NCI-H510A (cell line): ENCODE data around the gene TXNL4A.

ENCODE experiments used
- DNase-seq: peaks from one replicate; lab custom pipeline; 2025; lab: John Stamatoyannopoulos, UW

Gene TXNL4A

DNA sequence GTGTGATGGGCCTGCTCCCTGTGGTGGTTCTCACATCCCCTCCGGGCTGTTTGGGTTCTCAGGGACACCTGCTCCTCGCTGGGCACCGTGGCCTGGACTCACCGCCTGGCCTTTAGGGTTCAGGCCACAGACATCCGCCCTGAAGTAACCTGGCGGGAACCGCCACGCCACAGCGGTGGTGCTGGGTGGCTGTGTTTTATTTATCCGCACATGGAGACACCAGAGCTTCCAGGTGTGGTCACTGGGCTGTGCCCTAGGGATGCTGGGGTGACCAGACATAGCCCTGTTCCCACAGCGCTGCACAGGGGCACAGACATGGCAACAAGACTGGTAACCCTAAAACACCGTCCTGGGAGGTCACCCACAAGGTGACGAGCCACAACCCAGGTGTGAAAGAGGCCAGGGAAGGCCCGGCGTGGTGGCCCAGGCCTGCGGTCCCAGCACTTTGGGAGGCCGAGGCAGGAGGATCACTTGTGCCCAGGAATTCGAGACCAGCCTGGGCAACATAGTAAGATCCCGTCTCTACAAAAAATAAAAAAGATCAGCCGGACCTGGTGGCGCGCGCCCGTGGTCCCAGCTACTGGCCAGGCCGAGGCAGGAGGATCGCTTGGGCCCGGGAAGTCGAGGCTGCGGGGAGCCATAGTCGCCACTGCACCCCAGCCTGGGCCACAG lies 24.6 kb downstream of the TXNL4A start:
- DNase-seq: no peak

- DNase-seq: no peak
Measured at GRCh38 chr18:79962835-79963657, 25.3 kb downstream of the TXNL4A start.

GRCh38 chr18:79962311-79962710 lies 26.1 kb downstream of the TXNL4A start:
- DNase-seq: no peak

DNA sequence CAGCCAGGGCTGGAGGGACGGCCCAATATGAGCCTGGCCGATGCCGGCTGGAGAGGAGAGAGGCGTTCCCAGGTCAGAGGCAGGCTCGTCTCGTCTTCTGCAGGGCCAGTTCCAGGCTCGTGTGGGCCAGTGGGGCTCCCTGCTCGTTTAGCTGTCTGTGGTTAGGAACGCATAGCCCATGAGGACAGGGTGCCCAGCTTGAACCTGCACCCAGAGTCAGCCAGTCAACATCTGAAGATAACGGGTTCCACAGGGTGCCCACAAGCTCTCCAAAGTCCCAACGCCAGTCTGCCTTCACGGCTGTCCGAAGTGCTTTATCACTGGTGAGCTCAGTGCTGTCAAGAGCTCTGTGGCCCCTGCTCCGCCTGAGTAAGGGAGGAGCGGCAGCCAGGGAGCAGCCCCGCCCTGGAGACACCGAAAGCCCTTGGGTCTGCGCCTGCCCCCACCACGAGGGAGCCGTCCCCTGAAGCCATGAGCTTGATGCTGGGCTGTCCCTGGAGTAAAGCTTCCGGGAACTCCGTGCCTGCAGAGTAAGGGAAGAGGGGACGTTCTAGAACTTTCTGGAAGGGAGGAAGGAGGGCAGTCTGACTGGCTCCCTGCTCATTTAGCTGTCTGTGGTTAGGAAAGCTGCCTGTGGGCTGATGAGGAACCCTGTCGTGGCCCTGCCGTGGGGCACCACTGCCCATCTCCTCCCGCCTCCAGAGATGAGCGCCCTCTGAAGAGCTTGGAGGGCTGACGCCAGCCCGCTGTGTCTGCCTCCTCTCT lies 26.7 kb downstream of the TXNL4A start:
- no peak for DNase-seq

DNA sequence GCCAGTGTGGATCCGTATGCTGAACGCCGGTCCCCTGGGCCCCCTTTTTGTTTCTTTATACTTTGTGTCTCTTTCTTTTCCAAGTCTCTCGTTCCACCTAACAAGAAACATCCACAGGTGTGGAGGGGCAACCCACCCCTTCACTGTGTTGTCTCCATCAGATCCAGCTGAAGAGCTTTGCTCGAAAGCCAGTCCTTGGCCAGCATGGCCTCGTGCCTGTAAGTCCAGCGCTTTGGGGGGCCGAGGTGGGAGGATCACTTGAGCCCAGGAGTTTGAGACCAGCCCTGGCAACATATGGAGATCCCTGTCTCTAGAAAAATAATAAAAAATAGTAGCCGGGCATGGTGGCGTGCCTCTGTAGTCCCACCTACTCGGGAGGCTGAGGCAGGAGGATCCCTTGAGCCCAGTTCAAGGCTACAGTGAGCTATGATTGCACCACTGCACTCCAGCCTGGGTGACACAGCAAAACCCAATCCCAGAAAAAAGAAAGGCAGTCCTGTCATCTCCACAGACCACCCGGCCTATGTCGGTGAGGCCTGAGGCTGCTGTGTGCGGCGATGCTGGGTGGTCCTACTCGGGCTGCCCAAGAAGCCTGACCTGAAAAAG lies 27.3 kb downstream of the TXNL4A start:
- no peak for DNase-seq

DNA sequence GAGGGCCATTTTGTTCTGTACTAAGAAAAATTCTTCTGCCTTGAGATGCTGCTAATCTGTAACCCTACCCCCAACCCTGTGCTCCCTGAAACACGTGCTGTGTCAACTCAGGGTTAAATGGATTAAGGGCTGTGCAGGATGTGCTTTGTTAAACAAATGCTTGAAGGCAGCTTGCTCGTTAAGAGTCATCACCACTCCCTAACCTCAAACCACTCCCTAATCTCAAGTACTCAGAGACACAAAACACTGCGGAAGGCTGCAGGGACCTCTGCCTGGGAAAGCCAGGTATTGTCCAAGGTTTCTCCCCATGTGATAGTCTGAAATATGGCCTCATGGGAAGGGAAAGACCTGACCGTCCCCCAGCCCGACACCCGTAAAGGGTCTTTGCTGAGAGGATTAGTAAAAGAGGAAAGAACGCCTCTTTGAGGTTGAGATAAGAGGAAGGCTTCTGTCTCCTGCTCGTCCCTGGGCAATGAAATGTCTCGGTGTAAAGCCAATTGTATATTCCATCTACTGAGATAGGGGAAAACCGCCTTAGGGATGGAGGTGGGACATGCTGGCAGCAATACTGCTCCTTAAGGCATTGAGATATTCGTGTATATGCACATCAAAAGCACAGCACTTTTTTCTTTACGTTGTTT lies 28.1 kb downstream of the TXNL4A start:
- DNase-seq: peak; percentile 41

DNA sequence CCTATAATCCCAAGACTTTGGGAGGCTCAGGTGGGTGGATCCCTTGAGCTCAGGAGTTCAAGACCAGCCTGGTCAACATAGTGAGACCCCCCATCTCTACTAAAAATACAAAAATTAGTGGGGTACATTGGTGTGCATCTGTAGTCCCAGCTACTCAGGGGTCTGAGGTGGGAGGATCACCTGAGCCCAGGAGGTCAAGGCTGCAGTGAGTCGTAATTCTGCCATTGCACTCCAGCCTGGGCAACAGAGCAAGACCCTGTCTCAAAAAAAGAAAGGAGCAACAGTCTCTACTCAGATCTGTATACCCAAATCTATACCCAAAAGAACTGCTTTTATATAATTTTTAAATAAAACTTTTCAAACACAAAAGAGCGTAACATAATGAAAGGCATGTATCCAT lies 29.4 kb downstream of the TXNL4A start:
- DNase-seq: no peak

- no peak for DNase-seq
Measured at GRCh38 chr18:79956276-79956675, 32.1 kb downstream of the TXNL4A start.

DNA sequence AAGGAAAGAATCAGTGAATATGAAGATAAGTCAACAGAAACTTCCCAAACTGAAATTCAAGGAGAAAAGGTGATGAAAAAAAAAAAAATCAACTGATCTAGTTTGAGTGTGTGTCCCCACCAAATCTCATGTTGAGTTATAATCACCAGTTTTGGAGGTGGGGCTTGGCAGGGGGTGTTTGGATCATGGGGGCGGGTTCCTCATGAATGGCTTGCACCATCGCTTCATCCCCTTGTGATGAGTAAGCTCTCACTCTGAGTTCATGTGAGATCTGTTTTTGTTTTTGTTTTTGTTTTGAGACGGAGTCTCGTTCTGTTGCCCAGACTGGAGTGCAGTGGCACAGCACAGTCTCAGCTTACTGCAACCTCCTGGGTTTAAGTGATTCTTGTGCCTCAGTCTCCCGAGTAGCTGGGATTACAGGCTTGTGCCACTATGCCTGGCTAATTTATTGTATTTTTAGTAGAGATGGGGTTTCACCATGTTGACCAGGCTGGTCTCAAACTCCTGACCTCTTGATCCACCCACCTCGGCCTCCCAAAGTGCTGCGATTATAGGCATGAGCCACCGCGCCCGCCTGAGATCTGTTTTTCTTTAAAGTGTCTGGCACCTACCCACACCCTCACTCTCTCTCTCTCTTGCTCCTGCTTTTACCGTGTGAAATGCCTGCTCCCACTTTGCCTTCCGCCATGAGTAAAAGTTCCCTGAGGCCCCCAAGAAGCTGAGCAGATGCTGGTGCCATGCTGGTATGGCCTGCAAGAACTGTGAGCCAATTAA lies 32.9 kb downstream of the TXNL4A start:
- DNase-seq: no peak

GRCh38 chr18:79954791-79955190 lies 33.6 kb downstream of the TXNL4A start:
- DNase-seq: no peak

- DNase-seq: no peak
Measured at GRCh38 chr18:79953971-79954651, 34.3 kb downstream of the TXNL4A start.

- DNase-seq: no peak
Measured at GRCh38 chr18:79952996-79953559, 35.3 kb downstream of the TXNL4A start.

GRCh38 chr18:79952456-79952995 lies 35.8 kb downstream of the TXNL4A start:
- no peak for DNase-seq

DNA sequence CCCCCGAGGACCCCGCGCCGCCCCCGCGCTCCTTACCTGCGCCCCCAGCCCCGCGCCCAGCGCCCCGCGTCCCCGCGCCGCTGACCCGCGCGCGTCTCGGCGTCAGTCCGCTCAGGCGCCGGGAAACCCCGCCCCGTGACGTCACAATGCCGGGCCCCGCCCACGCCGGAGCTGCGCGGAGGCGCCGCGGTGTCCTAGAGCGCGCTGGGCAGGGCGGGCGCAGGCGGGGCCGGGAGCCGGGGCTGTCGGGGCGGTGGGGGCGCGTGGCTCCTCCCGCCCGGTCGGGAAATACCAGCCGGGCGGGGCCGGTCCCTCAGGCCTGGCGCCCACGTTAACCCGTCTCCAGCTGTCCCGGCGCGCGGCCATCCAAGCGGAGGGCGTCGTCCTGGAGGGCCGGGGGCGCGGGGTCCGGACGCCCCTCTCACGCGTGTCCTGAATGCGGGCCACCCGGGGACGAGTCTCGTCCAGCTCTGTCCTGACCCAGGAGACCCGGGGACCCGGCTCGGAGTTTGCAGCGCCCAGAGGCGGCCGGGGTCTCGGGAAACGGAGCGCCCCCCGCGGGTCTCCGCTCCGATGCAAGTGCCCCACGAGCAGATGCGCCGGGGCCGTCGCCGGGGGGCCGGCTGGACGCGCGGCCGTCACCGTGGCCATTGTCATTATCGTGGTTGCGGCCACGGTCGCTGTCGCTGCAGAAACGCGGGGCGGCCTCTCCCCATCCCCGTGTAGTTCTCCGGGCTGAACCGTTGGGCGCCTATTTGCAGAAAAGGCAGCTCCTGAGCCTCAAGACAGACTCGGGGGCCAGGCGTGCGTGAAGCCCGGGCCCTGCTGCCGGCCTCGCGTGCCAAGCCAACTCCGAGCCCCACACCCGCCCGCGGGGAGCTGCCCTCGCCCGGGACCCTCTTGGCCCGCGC lies 36.6 kb downstream of the TXNL4A start, which contains the start of gene SLC66A2:
Gene SLC66A2, minus strand, starts transcription at position 109 of the 911 bp plus-strand sequence. CDS start 727 bp downstream, outside the sequence.
- peak; percentile 66 for DNase-seq

- DNase-seq: peak; percentile 40
Measured at GRCh38 chr18:79950515-79951341, 37.6 kb downstream of the TXNL4A start.

DNA sequence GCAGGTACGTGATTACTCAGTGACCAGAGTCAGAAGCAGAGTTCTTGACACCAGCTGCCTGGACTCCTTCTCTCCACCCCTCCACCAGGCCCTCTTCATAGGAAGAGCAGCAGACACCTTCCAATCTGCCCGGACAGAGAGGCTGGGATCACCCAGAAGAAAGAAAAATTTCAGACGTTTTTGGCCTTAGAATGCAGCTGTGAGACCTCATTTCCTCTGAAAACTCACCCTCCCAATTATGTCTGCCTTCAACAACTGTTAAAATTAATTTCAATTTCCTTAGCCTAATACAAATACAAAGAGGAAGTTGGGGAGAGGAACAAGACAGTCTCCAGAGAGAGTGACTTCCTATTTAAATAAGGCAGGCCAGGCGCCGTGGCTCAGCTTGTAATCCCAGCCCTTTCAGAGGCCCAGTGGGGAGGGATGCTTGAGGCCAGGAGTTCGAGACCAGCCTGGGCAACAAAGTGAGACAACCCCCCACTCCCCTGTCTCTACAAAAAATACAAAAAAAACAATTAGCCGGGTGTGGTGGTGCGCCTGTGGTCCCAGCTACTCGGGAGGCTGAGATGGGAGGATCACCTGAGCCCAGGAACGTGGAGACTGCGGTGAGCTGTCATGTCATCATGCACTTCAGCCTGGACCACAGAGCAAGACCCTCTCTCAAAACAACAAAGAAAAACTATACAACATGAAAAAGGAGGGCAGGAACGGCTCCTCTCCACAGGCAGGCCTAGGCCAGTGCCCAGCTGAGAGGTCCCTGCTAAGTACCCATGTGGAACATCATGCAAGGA lies 38.5 kb downstream of the TXNL4A start:
- no peak for DNase-seq
